ENCODE results near the gene TICAM2.

The TICAM2 gene

DNA sequence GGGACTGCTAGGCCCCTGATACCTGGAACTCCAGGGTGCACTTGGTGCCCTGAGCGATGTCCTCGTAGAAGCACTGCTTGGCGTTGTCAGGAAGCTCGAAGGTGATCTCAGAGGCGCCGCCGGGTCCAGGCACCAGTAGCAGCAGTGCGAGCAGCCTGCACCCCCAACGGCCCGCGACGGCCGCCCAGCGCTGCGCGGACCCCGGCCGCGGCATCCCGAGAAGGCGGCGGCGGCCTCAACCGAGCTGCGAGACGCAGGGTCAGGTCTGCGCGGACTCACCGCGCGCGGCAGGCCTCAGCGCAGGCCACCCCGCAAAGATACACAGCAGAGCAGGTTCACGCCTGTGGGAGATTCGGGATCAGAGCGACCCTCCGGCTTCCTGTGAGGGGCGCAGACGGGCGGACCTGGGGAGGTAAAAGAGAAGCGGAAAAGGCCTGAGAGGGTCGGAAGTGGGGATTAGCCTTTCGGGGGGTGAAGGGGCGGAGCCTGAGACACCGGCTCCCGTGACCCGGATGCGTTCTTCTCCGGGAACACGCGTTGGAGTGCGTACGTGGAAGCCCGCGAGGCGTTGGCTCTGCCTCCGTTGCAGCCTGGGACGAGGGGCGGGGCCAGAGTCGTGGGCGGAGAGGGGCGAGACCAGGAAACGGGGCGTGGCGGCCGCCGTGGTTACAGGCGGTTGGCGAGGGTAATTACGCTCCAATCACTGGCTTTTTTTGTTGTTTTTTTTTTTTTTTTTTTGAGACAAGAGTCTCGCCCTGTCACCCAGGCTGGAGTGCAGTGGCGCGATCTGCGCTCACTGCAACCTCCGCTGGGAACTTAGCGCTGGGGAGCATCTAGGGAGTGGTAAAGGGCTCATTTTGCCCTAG lies 23.5 kb upstream of the TICAM2 start, which contains the start of gene TMED7:
Gene TMED7, minus strand, starts transcription at position 458 of the 866 bp plus-strand sequence. Its CDS starts 244 bp downstream, at position 214.
- Histone ChIP-seq H3K4me1 (ENCODE audit: insufficient read depth, low read length) (peaks cover 41% of the 10 kb centered on the region), H3K4me2 (ENCODE audit: insufficient read depth, low read length) (peak within 1 kb of the TSS; percentile 86), H3K9me3 (ENCODE audit: insufficient read depth, low read length, severe bottlenecking) (no peaks in the 10 kb centered on the region), H3K4me3 (ENCODE audit: low read depth in 1 of 2, low read length in 2 of 2) (peak within 1 kb of the TSS; percentile 62 to 84), H3K36me3 (ENCODE audit: insufficient read depth, low read length) (peaks cover 26% of the 10 kb centered on the region), H3K9ac (ENCODE audit: low read depth, low read length) (peak within 1 kb of the TSS; percentile 95), H2AFZ (ENCODE audit: low read depth, low read length) (peak within 1 kb of the TSS; percentile 90), H3K27me3 (ENCODE audit: insufficient read depth, low read length, poor library complexity) (no peaks in the 10 kb centered on the region), H3K27ac (ENCODE audit: low read length) (peak within 1 kb of the TSS; percentile 93), H4K20me1 (ENCODE audit: insufficient read depth, low read length) (peaks cover 35% of the 10 kb centered on the region; the same call in 1 of the 2 replicates), H3K79me2 (ENCODE audit: insufficient read depth, low read length) (peaks cover 61% of the 10 kb centered on the region)
- DNase-seq (peak; percentile 100), ATAC-seq (ENCODE audit: insufficient read depth, low read depth) (peak; percentile 92)
- TF ChIP-seq, protein P1, sequence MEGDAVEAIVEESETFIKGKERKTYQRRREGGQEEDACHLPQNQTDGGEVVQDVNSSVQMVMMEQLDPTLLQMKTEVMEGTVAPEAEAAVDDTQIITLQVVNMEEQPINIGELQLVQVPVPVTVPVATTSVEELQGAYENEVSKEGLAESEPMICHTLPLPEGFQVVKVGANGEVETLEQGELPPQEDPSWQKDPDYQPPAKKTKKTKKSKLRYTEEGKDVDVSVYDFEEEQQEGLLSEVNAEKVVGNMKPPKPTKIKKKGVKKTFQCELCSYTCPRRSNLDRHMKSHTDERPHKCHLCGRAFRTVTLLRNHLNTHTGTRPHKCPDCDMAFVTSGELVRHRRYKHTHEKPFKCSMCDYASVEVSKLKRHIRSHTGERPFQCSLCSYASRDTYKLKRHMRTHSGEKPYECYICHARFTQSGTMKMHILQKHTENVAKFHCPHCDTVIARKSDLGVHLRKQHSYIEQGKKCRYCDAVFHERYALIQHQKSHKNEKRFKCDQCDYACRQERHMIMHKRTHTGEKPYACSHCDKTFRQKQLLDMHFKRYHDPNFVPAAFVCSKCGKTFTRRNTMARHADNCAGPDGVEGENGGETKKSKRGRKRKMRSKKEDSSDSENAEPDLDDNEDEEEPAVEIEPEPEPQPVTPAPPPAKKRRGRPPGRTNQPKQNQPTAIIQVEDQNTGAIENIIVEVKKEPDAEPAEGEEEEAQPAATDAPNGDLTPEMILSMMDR (IDR thresholded peaks at IDR 0.05; ENCODE audit: borderline replicate concordance, extremely low read depth, low read length, poor library complexity, severe bottlenecking): no peak
- TF ChIP-seq EZH2 (IDR thresholded peaks at IDR 0.05; ENCODE audit: borderline replicate concordance, low read depth, low read length, severe bottlenecking): no peak

DNA sequence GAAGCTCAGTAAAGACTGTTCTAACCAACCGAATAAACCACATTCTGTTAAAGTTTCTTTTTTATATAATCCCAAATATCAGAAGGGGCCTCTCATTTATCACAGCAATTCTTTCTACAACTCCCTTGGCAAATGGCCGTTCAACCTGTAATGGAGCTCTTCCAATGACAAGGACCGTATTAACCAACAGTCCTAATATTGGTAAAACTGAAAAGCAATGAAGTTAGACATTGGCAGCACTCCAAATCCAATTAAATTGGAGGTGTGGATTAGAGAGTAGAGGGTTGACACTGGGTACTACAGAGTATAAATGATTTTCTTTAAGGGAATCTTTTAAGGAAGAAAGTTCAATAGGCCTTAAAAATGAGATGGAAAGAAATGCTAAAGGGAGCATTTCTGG lies 22.7 kb upstream of the TICAM2 start:
- H3K4me3 ChIP-seq (ENCODE audit: low read depth in 1 of 2, low read length in 2 of 2): peak overlapping the region; percentile 62 to 84
- H3K4me1 ChIP-seq (ENCODE audit: insufficient read depth, low read length): peaks cover 41% of the 10 kb centered on the region
- ATAC-seq (ENCODE audit: insufficient read depth, low read depth): no peak
- H3K36me3 ChIP-seq (ENCODE audit: insufficient read depth, low read length): peaks cover 34% of the 10 kb centered on the region
- peak overlapping the region; percentile 93 for H3K27ac ChIP-seq (ENCODE audit: low read length)
- peak overlapping the region; percentile 95 for H3K9ac ChIP-seq (ENCODE audit: low read depth, low read length)
- peak overlapping the region; percentile 90 for H2AFZ ChIP-seq (ENCODE audit: low read depth, low read length)
- TF ChIP-seq, protein P1 (IDR thresholded peaks at IDR 0.05; ENCODE audit: borderline replicate concordance, extremely low read depth, low read length, poor library complexity, severe bottlenecking): no peak
- TF ChIP-seq EZH2 (IDR thresholded peaks at IDR 0.05; ENCODE audit: borderline replicate concordance, low read depth, low read length, severe bottlenecking): no peak
- H3K9me3 ChIP-seq (ENCODE audit: insufficient read depth, low read length, severe bottlenecking): no peaks in the 10 kb centered on the region
- H3K79me2 ChIP-seq (ENCODE audit: insufficient read depth, low read length): peaks cover 69% of the 10 kb centered on the region
- H3K4me2 ChIP-seq (ENCODE audit: insufficient read depth, low read length): peak overlapping the region; percentile 86
- H4K20me1 ChIP-seq (ENCODE audit: insufficient read depth, low read length): peaks cover 35% of the 10 kb centered on the region; the same call in 1 of the 2 replicates
- no peaks in the 10 kb centered on the region for H3K27me3 ChIP-seq (ENCODE audit: insufficient read depth, low read length, poor library complexity)
- no peak for DNase-seq

DNA sequence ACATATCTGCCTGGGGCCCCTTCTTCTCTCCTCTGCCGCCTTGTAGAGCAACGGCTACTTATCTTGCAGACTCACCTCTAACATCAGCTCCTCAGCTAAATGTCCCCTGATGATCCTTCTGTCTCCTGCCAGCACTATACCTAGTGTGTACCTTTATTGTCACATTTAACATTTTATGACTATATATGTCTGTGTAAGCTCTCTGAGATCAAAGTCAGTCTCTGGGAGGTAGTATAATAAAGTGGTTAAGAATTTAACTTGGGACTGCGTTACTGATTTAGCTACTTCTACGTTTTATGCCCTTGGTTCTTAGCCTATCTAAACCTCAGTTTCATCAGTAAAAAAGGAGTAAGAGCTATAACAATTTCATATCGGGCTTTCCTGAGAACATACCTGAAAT lies 21.4 kb upstream of the TICAM2 start:
- Histone ChIP-seq H3K36me3 (ENCODE audit: insufficient read depth, low read length) (peaks cover 47% of the 10 kb centered on the region), H3K4me2 (ENCODE audit: insufficient read depth, low read length) (peak overlapping the region; percentile 86), H3K27me3 (ENCODE audit: insufficient read depth, low read length, poor library complexity) (no peaks in the 10 kb centered on the region), H4K20me1 (ENCODE audit: insufficient read depth, low read length) (peaks cover 35% of the 10 kb centered on the region; the same call in 1 of the 2 replicates), H3K27ac (ENCODE audit: low read length) (peak overlapping the region; percentile 93; the same call in 1 of the 2 replicates), H3K9me3 (ENCODE audit: insufficient read depth, low read length, severe bottlenecking) (no peaks in the 10 kb centered on the region), H3K9ac (ENCODE audit: low read depth, low read length) (peak overlapping the region; percentile 95), H3K79me2 (ENCODE audit: insufficient read depth, low read length) (peaks cover 70% of the 10 kb centered on the region), H3K4me3 (ENCODE audit: low read depth in 1 of 2, low read length in 2 of 2) (peak overlapping the region; percentile 62 to 84; a peak in 3 of 4 replicates), H2AFZ (ENCODE audit: low read depth, low read length) (no peak overlapping the region), H3K4me1 (ENCODE audit: insufficient read depth, low read length) (peaks cover 41% of the 10 kb centered on the region)
- ATAC-seq (ENCODE audit: insufficient read depth, low read depth): no peak
- TF ChIP-seq, protein P1 (IDR thresholded peaks at IDR 0.05; ENCODE audit: borderline replicate concordance, extremely low read depth, low read length, poor library complexity, severe bottlenecking): no peak
- no peak for TF ChIP-seq EZH2 (IDR thresholded peaks at IDR 0.05; ENCODE audit: borderline replicate concordance, low read depth, low read length, severe bottlenecking)
- no peak for DNase-seq

Measured in DND-41 (cell line).